Stimulated activated naive B cell treated with anti-CD40 and anti-IgM and Interleukin-4, amounts not matched to agents 10 μg/mL and 1 μg/mL and 100 μg/mL, for 72 hours (primary cell): ENCODE measurements around the gene NFATC1.

ENCODE experiments used
- ATAC-seq, 2 donors: fragments of 150-1000 bp; cut with Tn5 transposase; replicated peaks; 2 replicates each; pipeline ENCODE4 v1.10.0; 2021; ENCODE audit warnings: moderate library complexity in 1 of 2
- DNase-seq: peaks from one replicate; pipeline ENCODE4 v3.0.0; 2021
- H3K27ac Mint-ChIP-seq: one replicate; pipeline ENCODE4 v1.8.0; 2022; ENCODE audit warnings: mild to moderate bottlenecking, mixed read lengths
- H3K27me3 Mint-ChIP-seq, 2 donors: one replicate each; pipeline ENCODE4 v1.8.0; 2022; ENCODE audit warnings: mixed read lengths in 2 of 2
- H3K36me3 Mint-ChIP-seq, 2 donors: one replicate each; pipeline ENCODE4 v1.8.0; 2022; ENCODE audit warnings: mixed read lengths in 2 of 2, mild to moderate bottlenecking in 1 of 2
- H3K4me1 Mint-ChIP-seq, 2 donors: one replicate each; pipeline ENCODE4 v1.8.0; 2022; ENCODE audit warnings: mixed read lengths in 2 of 2, mild to moderate bottlenecking in 1 of 2
- H3K4me3 Mint-ChIP-seq, 2 donors: one replicate each; pipeline ENCODE4 v1.8.0; 2022; ENCODE audit warnings: mild to moderate bottlenecking in 2 of 2, mixed read lengths in 2 of 2, moderate library complexity in 1 of 2
- H3K9me3 Mint-ChIP-seq, 2 donors: one replicate each; pipeline ENCODE4 v1.8.0; 2022; ENCODE audit warnings: mixed read lengths in 2 of 2, mild to moderate bottlenecking in 1 of 2

Gene NFATC1

GRCh38 chr18:79400591-79401381 lies 5.1 kb downstream of the NFATC1 start:
- peak; percentile 1 to 3 for ATAC-seq
- no peaks in the 10 kb centered on the region for H3K9me3 Mint-ChIP-seq
- peak overlapping the region; percentile 98 for H3K27ac Mint-ChIP-seq
- no peak for DNase-seq
- H3K27me3 Mint-ChIP-seq: no peaks in the 10 kb centered on the region
- peaks cover 43 to 49% of the 10 kb centered on the region in 2 donors for H3K36me3 Mint-ChIP-seq
- peak overlapping the region; percentile 86 to 93 for H3K4me3 Mint-ChIP-seq
- peaks cover 51 to 75% of the 10 kb centered on the region in 2 donors for H3K4me1 Mint-ChIP-seq

GRCh38 chr18:79401494-79402208 lies 5.9 kb downstream of the NFATC1 start:
- peaks cover 49 to 55% of the 10 kb centered on the region in 2 donors for H3K36me3 Mint-ChIP-seq
- H3K27me3 Mint-ChIP-seq: no peaks in the 10 kb centered on the region
- ATAC-seq (no peak), DNase-seq (no peak)
- peaks cover 58 to 83% of the 10 kb centered on the region in 2 donors for H3K4me1 Mint-ChIP-seq
- peaks cover 2 to 4% of the 10 kb centered on the region in 2 donors for H3K9me3 Mint-ChIP-seq
- peak overlapping the region; percentile 86 to 93 for H3K4me3 Mint-ChIP-seq
- peak overlapping the region; percentile 98 for H3K27ac Mint-ChIP-seq

DNA sequence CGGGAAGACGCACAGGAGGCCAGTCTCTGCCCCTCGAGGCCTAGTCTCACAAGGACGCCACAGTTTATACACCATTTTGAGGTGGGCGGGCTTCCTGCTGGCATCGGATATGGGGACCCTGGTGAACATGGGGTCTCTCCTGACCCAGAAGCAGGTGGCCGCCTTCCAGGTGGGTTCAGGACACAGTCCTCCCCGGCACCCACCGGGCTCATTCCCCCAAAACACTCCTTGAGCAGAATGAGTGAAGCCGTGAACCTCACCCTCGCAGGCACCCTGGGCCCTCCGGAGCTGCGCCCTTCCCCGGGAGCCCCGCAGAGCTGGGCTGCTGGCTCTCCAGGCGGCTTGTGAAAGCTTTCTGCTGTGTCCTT lies 6.5 kb downstream of the NFATC1 start:
- peak overlapping the region; percentile 98 for H3K27ac Mint-ChIP-seq
- H3K27me3 Mint-ChIP-seq: no peaks in the 10 kb centered on the region
- H3K9me3 Mint-ChIP-seq: peaks cover 2 to 4% of the 10 kb centered on the region in 2 donors
- DNase-seq (no peak), ATAC-seq (no peak)
- peak overlapping the region; percentile 86 to 93 for H3K4me3 Mint-ChIP-seq
- H3K36me3 Mint-ChIP-seq: peaks cover 49 to 58% of the 10 kb centered on the region in 2 donors
- H3K4me1 Mint-ChIP-seq: peaks cover 58 to 81% of the 10 kb centered on the region in 2 donors

GRCh38 chr18:79402977-79403722 lies 7.4 kb downstream of the NFATC1 start:
- ATAC-seq (no peak), DNase-seq (no peak)
- peak overlapping the region; percentile 86 to 93 for H3K4me3 Mint-ChIP-seq
- H3K27me3 Mint-ChIP-seq: no peaks in the 10 kb centered on the region
- H3K4me1 Mint-ChIP-seq: peaks cover 59 to 79% of the 10 kb centered on the region in 2 donors
- H3K9me3 Mint-ChIP-seq: peaks cover 2 to 4% of the 10 kb centered on the region in 2 donors
- peaks cover 56 to 66% of the 10 kb centered on the region in 2 donors for H3K36me3 Mint-ChIP-seq
- peak overlapping the region; percentile 98 for H3K27ac Mint-ChIP-seq

GRCh38 chr18:79403723-79404566 lies 8.2 kb downstream of the NFATC1 start:
- H3K4me1 Mint-ChIP-seq: peaks cover 54 to 71% of the 10 kb centered on the region in 2 donors
- H3K27ac Mint-ChIP-seq: peak overlapping the region; percentile 98
- H3K9me3 Mint-ChIP-seq: peaks cover 2 to 4% of the 10 kb centered on the region in 2 donors
- H3K27me3 Mint-ChIP-seq: no peaks in the 10 kb centered on the region
- H3K36me3 Mint-ChIP-seq: peaks cover 51 to 58% of the 10 kb centered on the region in 2 donors
- H3K4me3 Mint-ChIP-seq: peak overlapping the region; percentile 86 to 93
- ATAC-seq (no peak), DNase-seq (no peak)

DNA sequence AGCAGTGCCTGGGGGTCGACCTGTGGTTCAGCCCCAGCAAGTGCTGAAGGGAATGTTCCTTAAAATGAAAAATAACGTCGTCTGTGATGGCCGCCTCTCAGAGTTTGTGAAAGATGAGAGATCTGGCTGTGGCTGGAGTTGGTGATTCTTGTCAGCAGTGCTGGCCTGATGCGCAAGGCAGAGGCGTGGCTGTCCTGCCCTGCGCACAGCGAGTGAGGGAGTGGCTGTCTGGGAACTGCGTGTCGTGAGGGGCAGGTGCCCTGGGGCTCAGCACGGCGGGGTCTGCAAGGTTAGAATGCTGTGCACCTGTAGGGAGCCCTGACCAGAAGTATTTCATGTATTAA lies 8.8 kb downstream of the NFATC1 start:
- Mint-ChIP-seq H3K36me3 (peaks cover 46 to 53% of the 10 kb centered on the region in 2 donors), H3K27me3 (no peaks in the 10 kb centered on the region), H3K4me1 (peaks cover 53 to 65% of the 10 kb centered on the region in 2 donors), H3K4me3 (peak overlapping the region; percentile 57 to 86), H3K27ac (peak overlapping the region; percentile 98), H3K9me3 (peaks cover 2 to 4% of the 10 kb centered on the region in 2 donors)
- ATAC-seq (no peak), DNase-seq (no peak)

DNA sequence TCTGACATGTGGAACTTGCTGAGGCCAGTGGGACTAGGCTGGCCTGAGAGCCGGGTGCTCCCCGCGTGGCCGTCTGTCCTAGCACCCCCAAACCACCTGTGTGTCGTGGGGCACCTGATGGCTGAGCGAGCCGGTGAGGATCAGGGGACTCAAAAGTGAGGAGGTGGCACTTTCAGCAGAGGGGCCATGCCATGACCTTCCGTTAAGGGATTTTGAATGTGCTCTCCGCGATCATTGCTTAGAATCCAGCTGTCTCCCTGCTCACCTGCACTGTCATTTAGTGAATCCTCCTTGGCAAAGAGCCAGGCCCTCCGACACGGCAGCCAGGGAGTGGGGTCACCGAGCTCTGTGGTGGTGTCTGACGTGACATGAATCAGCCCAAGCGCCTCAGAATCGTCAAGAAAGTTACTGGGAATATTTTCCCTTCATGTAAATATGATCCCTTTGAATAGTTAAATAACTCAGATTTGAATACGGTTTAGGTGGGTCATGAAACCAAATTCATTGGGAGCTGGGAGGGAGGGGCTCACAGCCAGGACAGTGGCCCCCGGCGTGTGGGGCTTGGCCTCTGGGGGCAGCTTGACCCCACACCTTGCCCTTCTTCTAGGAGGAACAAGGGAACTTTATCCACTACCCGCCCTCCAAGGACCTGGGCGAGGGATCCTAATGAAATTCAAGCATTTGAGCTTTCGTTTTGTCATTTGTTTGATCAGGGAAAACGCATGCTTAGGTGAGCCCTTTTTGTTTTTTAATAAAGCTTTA lies 9.5 kb downstream of the NFATC1 start:
- DNase-seq (no peak), ATAC-seq (no peak)

DNA sequence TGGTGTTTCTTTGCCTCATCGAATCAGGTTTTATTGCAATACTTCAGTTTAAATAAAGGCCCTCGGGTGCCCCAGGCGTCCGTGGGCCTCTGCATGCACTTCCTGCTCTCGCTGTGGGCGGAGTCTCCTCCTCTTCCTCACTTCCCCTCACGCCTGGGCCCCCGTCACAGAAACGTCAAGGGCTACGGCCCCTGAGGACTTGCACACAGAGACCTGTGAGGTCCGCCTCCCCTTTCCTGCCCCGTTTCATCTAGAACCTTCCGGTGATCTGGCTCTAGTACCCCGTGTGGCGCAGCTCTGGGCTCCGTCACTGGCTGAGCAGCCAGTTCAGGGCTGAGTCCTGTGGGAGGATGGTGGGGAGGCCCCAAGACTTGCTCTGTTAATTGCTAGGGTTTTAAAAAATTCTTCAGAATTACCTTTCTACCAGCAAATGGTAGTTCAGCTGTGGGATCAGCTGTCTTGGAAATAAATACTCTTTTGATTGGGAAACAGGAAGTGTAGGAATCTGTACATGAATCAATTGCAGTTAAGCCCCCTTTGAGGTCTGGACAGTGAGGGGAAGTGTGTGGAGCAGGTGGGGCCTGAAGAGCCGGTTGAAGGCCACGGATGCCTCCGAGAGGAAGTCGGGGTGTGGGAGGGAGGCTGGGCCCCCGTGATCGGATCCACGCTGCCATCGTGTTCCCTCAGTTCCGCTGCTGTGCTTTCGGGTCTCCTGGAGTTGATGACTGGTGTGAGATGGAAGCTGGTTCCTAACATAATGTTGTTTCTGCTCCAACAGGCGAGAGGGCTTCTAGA lies 10.2 kb downstream of the NFATC1 start:
- Mint-ChIP-seq H3K4me1 (peaks cover 54 to 70% of the 10 kb centered on the region in 2 donors), H3K36me3 (peaks cover 49 to 51% of the 10 kb centered on the region in 2 donors), H3K4me3 (peak overlapping the region; percentile 76 to 80), H3K27ac (peak overlapping the region; percentile 98), H3K9me3 (peaks cover 2 to 4% of the 10 kb centered on the region in 2 donors), H3K27me3 (no peaks in the 10 kb centered on the region)
- DNase-seq (peak; percentile 86), ATAC-seq (peak; percentile 89 to 93)

More for the DNA sequence above, 9.5 kb downstream of the NFATC1 start:
- Mint-ChIP-seq H3K4me3 (peak overlapping the region; percentile 76 to 86), H3K27me3 (no peaks in the 10 kb centered on the region), H3K4me1 (peaks cover 53 to 65% of the 10 kb centered on the region in 2 donors), H3K9me3 (peaks cover 2 to 4% of the 10 kb centered on the region in 2 donors), H3K27ac (peak overlapping the region; percentile 98), H3K36me3 (peaks cover 46 to 53% of the 10 kb centered on the region in 2 donors)

- H3K27ac Mint-ChIP-seq: peak overlapping the region; percentile 98
- peaks cover 47 to 66% of the 10 kb centered on the region in 2 donors for H3K4me1 Mint-ChIP-seq
- peaks cover 44 to 48% of the 10 kb centered on the region in 2 donors for H3K36me3 Mint-ChIP-seq
- DNase-seq (no peak), ATAC-seq (no peak)
- no peak overlapping the region for H3K4me3 Mint-ChIP-seq
- H3K27me3 Mint-ChIP-seq: no peaks in the 10 kb centered on the region
- peaks cover 2 to 4% of the 10 kb centered on the region in 2 donors for H3K9me3 Mint-ChIP-seq
These were observed 11.0 kb downstream of the NFATC1 start for GRCh38 chr18:79406708-79407107.

DNA sequence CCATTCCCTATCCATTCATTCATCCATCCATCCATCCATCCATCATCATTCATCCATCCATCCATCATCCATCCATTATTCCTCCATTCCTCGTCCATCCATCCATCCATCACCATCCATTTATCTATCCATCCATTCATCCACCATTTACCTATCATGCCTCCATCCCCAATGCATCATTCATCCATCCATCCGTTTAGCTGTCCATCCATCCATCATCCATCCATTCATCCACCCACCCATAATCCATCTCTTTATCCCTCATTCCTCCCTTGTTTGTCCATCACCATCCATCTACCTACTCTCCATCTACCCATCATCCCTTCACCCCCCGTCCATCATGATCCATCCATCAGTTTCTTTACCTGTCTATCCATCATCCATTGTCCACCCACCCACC lies 13.6 kb downstream of the NFATC1 start:
- Mint-ChIP-seq H3K4me3 (no peak overlapping the region), H3K27me3 (no peaks in the 10 kb centered on the region), H3K36me3 (peaks cover 38 to 56% of the 10 kb centered on the region in 2 donors), H3K9me3 (peaks cover 2 to 4% of the 10 kb centered on the region in 2 donors), H3K27ac (no peak overlapping the region), H3K4me1 (peaks cover 28 to 54% of the 10 kb centered on the region in 2 donors)
- ATAC-seq (no peak), DNase-seq (no peak)

- peaks cover 24 to 51% of the 10 kb centered on the region in 2 donors for H3K4me1 Mint-ChIP-seq
- no peaks in the 10 kb centered on the region for H3K27me3 Mint-ChIP-seq
- H3K4me3 Mint-ChIP-seq: no peak overlapping the region
- peaks cover 39 to 54% of the 10 kb centered on the region in 2 donors for H3K36me3 Mint-ChIP-seq
- ATAC-seq (no peak), DNase-seq (no peak)
- peak overlapping the region; percentile 32 for H3K27ac Mint-ChIP-seq
- H3K9me3 Mint-ChIP-seq: peaks cover 2 to 4% of the 10 kb centered on the region in 2 donors
These were observed 14.5 kb downstream of the NFATC1 start for GRCh38 chr18:79410171-79410641.
